Activated CD8-positive, alpha-beta memory T cell treated with anti-CD3 and anti-CD28 coated beads, Interleukin-2, amount 50 U/mL, for 4 hours (primary cell): ENCODE measurements around the gene HDGF.

ENCODE experiments used
- DNase-seq: peaks from one replicate; pipeline ENCODE4 v3.0.0-alpha.2; 2020

Gene HDGF

DNA sequence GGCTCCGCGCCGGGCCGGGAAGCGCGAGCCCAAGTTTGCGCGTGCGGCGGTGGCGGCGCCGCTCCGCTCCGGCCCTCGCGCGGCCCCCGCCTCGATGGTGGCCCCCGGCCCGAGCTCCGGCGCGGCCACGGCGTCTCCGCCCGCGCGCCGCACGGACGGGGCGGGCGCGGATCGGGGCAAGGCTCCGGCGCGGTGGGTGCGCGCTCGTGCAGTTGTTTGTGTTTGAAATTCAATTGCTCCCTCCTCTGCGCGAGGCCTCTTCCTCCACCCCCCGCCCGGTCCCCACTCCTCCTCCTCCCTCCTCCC is at the start of gene HDGF:
TSS of gene HDGF (minus strand) at position 225 of the 306 bp plus-strand sequence. CDS start 246 bp downstream, outside the sequence.
- no peak for DNase-seq

- peak; percentile 65 for DNase-seq
Observed at GRCh38 chr1:156797212-156797871, 45.9 kb upstream of the HDGF start.

GRCh38 chr1:156796340-156797097 is 45.0 kb upstream of the HDGF start:
- no peak for DNase-seq

- no peak for DNase-seq
Observed at GRCh38 chr1:156795787-156796186, 44.3 kb upstream of the HDGF start.

DNA sequence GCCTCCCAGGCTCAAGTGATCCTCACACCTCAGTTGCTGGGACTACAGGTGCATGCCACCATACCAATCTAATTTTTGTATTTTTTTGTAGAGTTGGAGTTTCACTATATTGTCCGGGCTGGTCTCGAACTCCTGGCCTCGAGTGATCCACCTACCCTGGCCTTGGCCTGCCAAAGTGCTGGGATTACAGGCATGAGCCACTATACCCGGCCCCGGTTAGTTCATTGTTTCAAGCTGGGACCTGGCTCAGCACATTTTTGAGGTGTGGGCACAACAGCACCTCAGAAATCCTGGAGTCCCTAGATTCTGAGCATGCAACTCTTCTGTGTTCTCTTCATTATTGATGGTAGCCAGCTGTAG is 43.9 kb upstream of the HDGF start:
- DNase-seq = no peak

- DNase-seq = no peak
Observed at GRCh38 chr1:156794506-156795373, 43.3 kb upstream of the HDGF start.

- DNase-seq = no peak
Observed at GRCh38 chr1:156789621-156790318, 38.3 kb upstream of the HDGF start.

- DNase-seq = no peak
Observed at GRCh38 chr1:156788136-156788535, 36.7 kb upstream of the HDGF start.

- DNase-seq = no peak
Observed at GRCh38 chr1:156786640-156787039, 35.2 kb upstream of the HDGF start.

DNA sequence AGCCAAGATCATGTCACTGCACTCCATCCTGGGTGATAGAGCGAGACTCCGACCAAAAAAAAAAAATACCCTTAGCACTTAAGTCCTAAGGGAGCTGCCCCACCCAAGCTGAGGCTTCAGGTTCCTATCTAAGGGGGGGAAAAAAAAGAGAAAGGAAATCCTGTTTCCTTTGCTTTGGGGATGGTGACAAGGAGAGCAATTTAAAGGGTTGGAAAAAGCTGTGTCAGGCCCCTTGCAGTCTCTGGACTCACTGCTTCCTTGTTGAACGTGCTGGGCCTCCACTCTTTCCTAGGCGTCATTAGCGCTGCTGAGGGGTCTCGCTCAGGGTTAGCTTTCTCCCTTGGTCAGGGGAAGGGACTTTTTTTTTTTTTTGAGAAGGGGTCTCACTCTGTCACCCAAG is 34.0 kb upstream of the HDGF start:
- no peak for DNase-seq

DNA sequence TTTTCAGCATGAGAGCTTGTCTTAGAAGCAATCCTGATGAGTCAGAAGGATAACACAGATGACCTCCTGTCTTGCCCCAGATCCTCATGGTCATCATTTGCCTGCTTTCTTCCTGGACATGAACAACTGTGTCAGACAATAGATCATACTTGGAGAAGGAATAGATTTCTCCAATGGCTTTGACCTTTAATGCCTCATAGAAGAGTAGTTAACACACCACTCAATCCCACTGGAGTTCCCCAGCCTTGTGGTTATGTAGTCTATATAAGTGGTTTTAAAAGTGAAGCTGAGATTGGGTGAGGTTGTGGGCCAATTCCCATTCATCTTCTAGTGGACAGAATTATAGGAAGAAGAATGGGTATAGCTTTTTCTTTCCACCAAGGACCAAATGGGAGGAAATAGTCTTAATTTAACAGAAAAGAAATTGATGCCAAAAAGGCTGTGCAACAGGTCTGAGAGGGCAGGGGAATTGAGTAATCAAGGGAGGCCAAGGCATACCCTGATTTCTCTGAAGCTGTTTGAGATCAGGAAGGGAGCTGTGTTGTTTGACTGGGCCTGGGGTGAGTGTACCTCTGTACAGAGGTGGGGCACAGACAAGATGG is 30.2 kb upstream of the HDGF start:
- no peak for DNase-seq

GRCh38 chr1:156777573-156777972 is 26.1 kb upstream of the HDGF start:
- no peak for DNase-seq

GRCh38 chr1:156776942-156777341 is 25.5 kb upstream of the HDGF start:
- DNase-seq = no peak

- DNase-seq = no peak
Observed at GRCh38 chr1:156775799-156776198, 24.3 kb upstream of the HDGF start.

DNA sequence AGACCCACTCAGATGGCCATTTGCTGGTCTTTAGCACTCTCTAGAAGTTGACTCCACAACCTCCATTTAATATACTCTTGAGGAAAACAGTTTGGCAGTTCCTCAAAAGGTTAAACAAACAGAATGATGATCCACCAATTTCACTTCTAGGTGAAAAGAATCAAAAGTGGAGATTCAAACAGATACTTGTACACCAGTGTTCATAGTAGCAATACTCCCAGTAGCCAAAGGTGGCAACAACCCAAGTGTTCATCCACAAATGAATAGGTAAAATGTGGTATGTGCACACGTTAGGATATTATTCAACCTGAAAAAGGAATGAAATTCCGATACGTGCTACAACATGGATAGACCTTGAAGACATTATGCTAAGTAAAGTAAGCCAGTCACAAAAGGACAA is 22.1 kb upstream of the HDGF start:
- no peak for DNase-seq

GRCh38 chr1:156772728-156773497 is 21.4 kb upstream of the HDGF start:
- no peak for DNase-seq

GRCh38 chr1:156772222-156772621 is 20.7 kb upstream of the HDGF start:
- DNase-seq = no peak

DNA sequence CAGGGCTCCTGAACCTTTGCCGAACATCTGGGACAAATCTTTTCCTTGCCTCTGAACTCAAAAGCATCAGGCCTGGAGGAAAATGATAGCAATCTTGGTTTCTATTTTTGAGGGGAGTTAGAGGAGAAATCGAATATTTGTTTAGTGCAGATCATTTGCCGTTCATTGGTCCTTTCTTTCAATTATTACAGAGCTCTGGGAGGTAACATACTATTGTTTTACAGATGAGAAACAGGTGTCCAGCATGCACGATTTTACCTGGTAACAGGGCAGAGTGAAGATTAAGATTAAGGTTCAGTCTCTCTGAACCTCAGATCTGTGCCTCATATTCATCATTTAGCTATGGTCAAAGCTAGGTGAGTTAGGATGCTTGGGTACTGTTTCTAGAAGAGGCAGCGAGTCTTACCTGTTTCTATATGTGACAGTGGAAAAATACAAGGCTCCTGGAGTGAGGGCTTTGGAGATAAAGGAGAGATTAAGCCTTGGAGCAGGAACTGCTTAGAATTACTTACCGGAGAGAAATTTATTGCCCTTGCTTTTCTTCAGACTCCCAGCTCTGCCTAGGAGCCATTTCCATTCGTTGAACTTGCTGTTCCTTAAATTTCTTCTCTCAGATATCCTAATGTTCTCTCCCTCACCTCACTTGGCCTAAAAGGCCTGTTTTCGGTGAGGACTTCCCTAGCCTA is 17.3 kb upstream of the HDGF start:
- no peak for DNase-seq

- DNase-seq = no peak
Observed at GRCh38 chr1:156767879-156768604, 16.6 kb upstream of the HDGF start.

- peak; percentile 94 for DNase-seq
Observed at GRCh38 chr1:156767101-156767878, 15.8 kb upstream of the HDGF start, which contains the start of gene PRCC. PRCC (plus strand) TSS chr1:156767535; CDS start chr1:156767772, 237 bp downstream.
